H1 (cell line): ENCODE data around the gene A2ML1. TPM values are rescaled to one million over a fixed set of nuclear protein-coding genes. Genes with fewer than 3 reads are reported as not detected.

ENCODE experiments used
- CTCF ChIA-PET: fragments of 300-600 bp; sonication (Branson Sonifier 250); formaldehyde crosslinking; loops from one replicate; lab custom pipeline; 2021; ENCODE audit not compliant: partially characterized antibody; lab: Charles Lee
- POLR2A ChIA-PET: fragments of 300-600 bp; sonication (Branson Sonifier 250); formaldehyde crosslinking; loops from one replicate; lab custom pipeline; 2021; ENCODE audit warnings: inconsistent platforms; ENCODE audit not compliant: partially characterized antibody; lab: Charles Lee
- DNase-seq, 2 experiments: peaks; one replicate each; pipeline versions ENCODE4 v3.0.0 to v3.0.0-alpha.2; 2010 to 2022; ENCODE audit warnings: low spot score in 2 of 2, low read depth in 1 of 2, mixed read lengths in 1 of 2
- FAIRE-seq: peaks from 2 replicates; lab custom pipeline; 2011; peaks lifted over from hg19 to GRCh38; lab: Jason Lieb, UNC
- H2AFZ ChIP-seq: 2 replicates; pipeline ENCODE4 v1.8.1; 2012; ENCODE audit warnings: low read length, inconsistent platforms
- H2AK5ac ChIP-seq: 2 replicates; pipeline ENCODE4 v1.6.1; 2013; ENCODE audit warnings: low read depth, low read length
- H2BK120ac ChIP-seq: replicated peaks from 2 replicates; pipeline ENCODE3; 2013; ENCODE audit warnings: low read depth, low read length, inconsistent platforms
- H2BK12ac ChIP-seq: 2 replicates; pipeline ENCODE4 v1.6.1; 2013; ENCODE audit warnings: low read depth, low read length
- H2BK15ac ChIP-seq: 2 replicates; pipeline ENCODE4 v1.6.1; 2013; ENCODE audit warnings: low read length
- H2BK20ac ChIP-seq: 2 replicates; pipeline ENCODE4 v1.6.1; 2013; ENCODE audit warnings: low read length
- H2BK5ac ChIP-seq: 2 replicates; pipeline ENCODE4 v1.6.1; 2013; ENCODE audit warnings: low read depth, low read length
- H3K14ac ChIP-seq: 2 replicates; pipeline ENCODE4 v1.6.1; 2013; ENCODE audit warnings: inconsistent platforms; ENCODE audit not compliant: insufficient read length
- H3K18ac ChIP-seq: 2 replicates; pipeline ENCODE4 v1.6.1; 2013; ENCODE audit warnings: low read length; ENCODE audit errors: extremely low read depth
- H3K23ac ChIP-seq: 2 replicates; pipeline ENCODE4 v1.6.1; 2013; ENCODE audit warnings: inconsistent platforms; ENCODE audit not compliant: insufficient read length
- H3K23me2 ChIP-seq: 2 replicates; pipeline ENCODE4 v1.6.1; 2013; ENCODE audit warnings: low read depth, low read length
- H3K27ac ChIP-seq: 2 replicates; pipeline ENCODE4 v1.6.1; 2011; ENCODE audit warnings: low read depth, low read length, inconsistent platforms
- H3K27me3 ChIP-seq, 4 experiments: replicated peaks in 1 of 4; 1 replicate in 1 of 4; 2 replicates in 3 of 4; pipeline versions ENCODE4 v1.6.1 to v1.8.1; 2011 to 2013; ENCODE audit warnings: low read length in 3 of 4, mild to moderate bottlenecking in 3 of 4, inconsistent platforms in 2 of 4, mixed read lengths in 2 of 4, moderate library complexity in 1 of 4; ENCODE audit not compliant: control insufficient read depth in 3 of 4, insufficient read depth in 3 of 4; ENCODE audit errors: extremely low read depth in 1 of 4
- H3K36me3 ChIP-seq, 4 experiments: 2 replicates each; pipeline versions ENCODE4 v1.6.1 to v1.8.1; 2011 to 2013; ENCODE audit warnings: mild to moderate bottlenecking in 4 of 4, low read length in 3 of 4, moderate library complexity in 2 of 4, control low read depth in 1 of 4, inconsistent platforms in 1 of 4; ENCODE audit not compliant: insufficient read depth in 4 of 4, control insufficient read depth in 2 of 4
- H3K4ac ChIP-seq: replicated peaks from 2 replicates; pipeline ENCODE3; 2013; ENCODE audit warnings: low read length, low read depth, mixed read lengths, inconsistent platforms; ENCODE audit not compliant: insufficient read length
- H3K4me1 ChIP-seq, 4 experiments: replicated peaks in 1 of 4; 1 replicate in 1 of 4; 2 replicates in 3 of 4; pipeline versions ENCODE4 v1.6.1 to v1.8.1; 2011 to 2013; ENCODE audit warnings: low read length in 3 of 4, inconsistent platforms in 2 of 4, mixed read lengths in 1 of 4; ENCODE audit not compliant: insufficient read depth in 4 of 4, control insufficient read depth in 3 of 4
- H3K4me2 ChIP-seq, 2 experiments: 2 replicates each; pipeline versions ENCODE4 v1.6.1 to v1.8.1; 2011 to 2013; ENCODE audit warnings: low read depth in 2 of 2, low read length in 2 of 2, control low read depth in 1 of 2, inconsistent platforms in 1 of 2, mild to moderate bottlenecking in 1 of 2; ENCODE audit not compliant: insufficient read depth in 1 of 2
- H3K4me3 ChIP-seq, 4 experiments: fragments of 200-600, 300-600 bp in 1 of 4; sonication (generic), shearing (Covaris generic), sonication (Bioruptor Twin) in 1 of 4; 2 replicates each; pipeline versions ENCODE4 v1.5.1 to v1.8.1; 2011 to 2016; ENCODE audit warnings: low read length in 4 of 4, low read depth in 3 of 4, control low read depth in 2 of 4, inconsistent platforms in 2 of 4, mild to moderate bottlenecking in 2 of 4, mixed read lengths in 1 of 4, moderate library complexity in 1 of 4; ENCODE audit not compliant: insufficient read depth in 2 of 4; ENCODE audit errors: extremely low read depth in 1 of 4
- H3K56ac ChIP-seq: replicated peaks from 2 replicates; pipeline ENCODE3; 2013; ENCODE audit warnings: low read depth, mild to moderate bottlenecking, mixed read lengths, low read length, inconsistent platforms; ENCODE audit not compliant: insufficient read length
- H3K79me1 ChIP-seq: 2 replicates; pipeline ENCODE4 v1.6.1; 2013; ENCODE audit warnings: low read depth, low read length, control low read depth
- H3K79me2 ChIP-seq, 2 experiments: 2 replicates each; pipeline versions ENCODE4 v1.6.1 to v1.8.1; 2012 to 2013; ENCODE audit warnings: low read length in 2 of 2, mild to moderate bottlenecking in 2 of 2, inconsistent platforms in 1 of 2; ENCODE audit not compliant: insufficient read depth in 2 of 2, control insufficient read depth in 1 of 2
- H3K9ac ChIP-seq, 4 experiments: replicated peaks in 1 of 4; 1 replicate in 1 of 4; 2 replicates in 3 of 4; pipeline versions ENCODE4 v1.6.1 to v1.8.1; 2011 to 2013; ENCODE audit warnings: low read depth in 3 of 4, low read length in 3 of 4, control low read depth in 2 of 4, mild to moderate bottlenecking in 2 of 4, moderate library complexity in 2 of 4, inconsistent platforms in 1 of 4; ENCODE audit errors: extremely low read depth in 1 of 4
- H3K9me3 ChIP-seq, 2 experiments: 2 replicates each; pipeline versions ENCODE4 v1.6.1 to v1.8.1; 2012 to 2013; ENCODE audit warnings: mild to moderate bottlenecking in 2 of 2, moderate library complexity in 2 of 2, control low read depth in 1 of 2, inconsistent platforms in 1 of 2, low read depth in 1 of 2, low read length in 1 of 2, mixed read lengths in 1 of 2; ENCODE audit not compliant: insufficient read depth in 2 of 2
- H4K20me1 ChIP-seq, 2 experiments: replicated peaks in 1 of 2; 2 replicates each; pipeline versions ENCODE3 to v1.8.1; 2011 to 2013; ENCODE audit warnings: inconsistent platforms in 2 of 2, low read length in 2 of 2, mild to moderate bottlenecking in 1 of 2; ENCODE audit not compliant: insufficient read depth in 2 of 2, control insufficient read depth in 1 of 2
- H4K5ac ChIP-seq: 2 replicates; pipeline ENCODE4 v1.6.1; 2013; ENCODE audit warnings: low read length, low read depth, mixed read lengths, inconsistent platforms; ENCODE audit not compliant: insufficient read length
- H4K8ac ChIP-seq: 2 replicates; pipeline ENCODE4 v1.8.0; 2013; ENCODE audit warnings: mild to moderate bottlenecking, moderate library complexity, low read length, inconsistent platforms; ENCODE audit not compliant: insufficient read depth; ENCODE audit errors: extremely low read depth
- H4K91ac ChIP-seq: replicated peaks from 2 replicates; pipeline ENCODE3; 2013; ENCODE audit warnings: low read length, mixed read lengths, inconsistent platforms; ENCODE audit not compliant: insufficient read length
- ASH2L ChIP-seq: fragments of 200-600, 300-600 bp; sonication (generic); IDR thresholded peaks from one replicate; pipeline ENCODE4 v1.7.1; 2017; ENCODE audit warnings: low read length
- CBX8 ChIP-seq: fragments of 300-800, 300-1000 bp; sonication (generic); IDR thresholded peaks from 2 replicates; pipeline ENCODE4 v1.7.1; 2016; ENCODE audit warnings: low read depth, low read length, borderline replicate concordance
- EGR1 ChIP-seq: IDR thresholded peaks from 2 replicates; pipeline ENCODE4 v1.6.1; 2011; ENCODE audit warnings: low read depth, low read length, borderline replicate concordance
- EZH2 ChIP-seq: fragments of 200-600 bp; sonication (generic); IDR thresholded peaks from 2 replicates; pipeline ENCODE4 v1.7.1; 2012; ENCODE audit warnings: low read depth, mild to moderate bottlenecking, moderate library complexity, low read length, inconsistent platforms; ENCODE audit not compliant: severe bottlenecking
- JUN ChIP-seq: IDR thresholded peaks from 2 replicates; pipeline ENCODE4 v1.6.1; 2011; ENCODE audit warnings: low read depth, mild to moderate bottlenecking, improper control_type of control experiment, low read length
- MAFK ChIP-seq: IDR thresholded peaks from 2 replicates; pipeline ENCODE4 v1.6.1; 2012; ENCODE audit warnings: low read depth, mild to moderate bottlenecking, improper control_type of control experiment, low read length
- POLR2A ChIP-seq, 2 experiments: IDR thresholded peaks; 1 replicate in 1 of 2; 2 replicates in 1 of 2; pipeline ENCODE4 v1.6.1; 2011; ENCODE audit warnings: low read depth in 2 of 2, low read length in 2 of 2, mild to moderate bottlenecking in 2 of 2; ENCODE audit errors: control extremely low read depth in 1 of 2
- POLR2AphosphoS5 ChIP-seq: IDR thresholded peaks from 2 replicates; pipeline ENCODE4 v1.6.1; 2011; ENCODE audit warnings: low read depth, low read length
- SIRT6 ChIP-seq: IDR thresholded peaks from one replicate; pipeline ENCODE4 v1.7.1; 2012; ENCODE audit warnings: low read length, inconsistent platforms
- SP1 ChIP-seq: IDR thresholded peaks from 2 replicates; pipeline ENCODE4 v1.6.1; 2011; ENCODE audit warnings: low read depth, low read length
- SP2 ChIP-seq: IDR thresholded peaks from 2 replicates; pipeline ENCODE4 v1.6.1; 2012; ENCODE audit warnings: mild to moderate bottlenecking, low read length, inconsistent platforms
- SUZ12 ChIP-seq: fragments of 200-600 bp; sonication (generic); IDR thresholded peaks from 2 replicates; pipeline ENCODE4 v1.6.1; 2012; ENCODE audit warnings: mild to moderate bottlenecking, inconsistent platforms, low read length, moderate library complexity, mixed read lengths
- TAF1 ChIP-seq: IDR thresholded peaks from 2 replicates; pipeline ENCODE4 v1.6.1; 2011; ENCODE audit warnings: mild to moderate bottlenecking, low read depth, low read length
- YY1 ChIP-seq: IDR thresholded peaks from 2 replicates; pipeline ENCODE4 v1.6.1; 2011; ENCODE audit warnings: low read depth, mild to moderate bottlenecking, low read length
- WGBS, 2 experiments: shearing (Covaris generic) in 1 of 2; methylation state at CpG; one replicate each; pipeline versions ENCODE4 v1.1.6 to v1.1.7; 2013 to 2015; ENCODE audit warnings: low lambda C conversion rate in 2 of 2, mixed read lengths in 2 of 2, inconsistent platforms in 1 of 2, low coverage in 1 of 2, missing lambda C conversion rate in 1 of 2; ENCODE audit not compliant: insufficient replicate concordance in 2 of 2, insufficient coverage in 1 of 2, insufficient read length in 1 of 2; ENCODE audit errors: extremely low coverage in 1 of 2, missing lambda C conversion rate in 1 of 2; 5-methylcytosine and 5-hydroxymethylcytosine counted together
- polyA plus RNA-seq, 7 experiments: library from polyadenylated mRNA; depleted of rRNA in 3 of 7; stranded (reverse) in 5 of 7; unstranded in 2 of 7; fragments of >200 nt in 5 of 7; fragments of 200-250 nt in 2 of 7; gene quantifications; 1 replicate in 5 of 7; 2 replicates in 1 of 7; 4 replicates in 1 of 7; pipeline versions ENCODE4 v1.2.1 to v1.2.3, GENCODE V29; 2011 to 2013; ENCODE audit warnings: missing spikeins in 2 of 7, mixed read lengths in 2 of 7
- total RNA-seq: library from RNA; stranded (reverse); fragmentation: NEBNext Ultra II Directional; extraction: Animal tissue kit (Norgen Biotek cat#: 25700); gene quantifications from 2 replicates; pipeline ENCODE4 v1.2.1, GENCODE V29; 2021
- TF ChIP-seq, protein P1 (sequence below): IDR thresholded peaks from 2 replicates; pipeline ENCODE4 v1.6.1; 2012; ENCODE audit warnings: inconsistent platforms

A2ML1 gene
- total and polyA plus RNA-seq, 2 of the 8 experiments (the other 6 are each of a cell fraction or from before 2014, with no cell fraction given): 10.2 to 10.3 TPM

DNA sequence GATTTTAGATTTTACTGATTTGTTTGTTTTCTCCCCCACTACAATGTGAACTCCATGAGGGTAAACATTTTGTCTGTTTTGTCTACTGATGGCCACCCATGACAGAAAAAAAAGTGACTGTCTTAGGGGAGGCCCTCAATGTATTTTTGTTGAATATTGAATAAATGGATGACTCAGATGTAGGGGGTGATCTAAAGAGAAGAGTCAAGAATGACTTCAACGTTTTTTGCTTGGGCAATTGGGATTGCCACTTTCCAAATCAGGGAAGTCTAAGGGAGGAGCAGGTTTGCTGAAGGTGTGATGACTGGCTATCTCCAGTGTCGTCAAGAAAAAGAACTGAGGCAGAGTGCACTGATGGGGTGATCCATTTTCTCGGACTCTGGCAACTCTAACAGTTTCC lies 81.2 kb downstream of the A2ML1 start:
- no peak overlapping the region for H4K5ac ChIP-seq
- H2BK5ac ChIP-seq: peak overlapping the region; percentile 19; the same call in 1 of the 2 replicates
- 78% methylated on average over 3 of the region's 3 CpGs; no CpG with 5 or more reads in 1 of the 2 experiments for WGBS, 2 experiments
- peak overlapping the region; percentile 7 for H2BK120ac ChIP-seq
- H3K27ac ChIP-seq: no peak overlapping the region
- no peak overlapping the region for H2AK5ac ChIP-seq
- DNase-seq (no peak), FAIRE-seq (no peak)
- H3K4me1 ChIP-seq: peaks cover 4 to 18% (median 10%) of the 10 kb centered on the region in 4 experiments; a peak in 5 of 7 replicates
- H3K36me3 ChIP-seq: no peaks in the 10 kb centered on the region; a peak in 1 of 8 replicates
- no peaks in the 10 kb centered on the region for H3K79me1 ChIP-seq
- peak overlapping the region; percentile 44; the same call in 1 of the 2 replicates for H2BK12ac ChIP-seq
- no peak overlapping the region for H3K4me3 ChIP-seq
- peak overlapping the region; percentile 68 for H2BK20ac ChIP-seq
- peak overlapping the region; percentile 39 for H3K18ac ChIP-seq
- no peak overlapping the region for H3K14ac ChIP-seq
- no peak overlapping the region for H2AFZ ChIP-seq
- no peak overlapping the region for H3K4me2 ChIP-seq
- H4K20me1 ChIP-seq: no peaks in the 10 kb centered on the region
- ChIA-PET POLR2A (interaction anchor here (0.9 to 1.4 kb wide), 2 partner anchors 9 to 108 kb away, joined by 3 to 4 read pairs; no protein-coding TSS in a partner anchor), CTCF (interaction anchor here (2.8 kb wide), 1 partner anchor 13 kb away, joined by 12 read pairs; no protein-coding TSS in a partner anchor)
- H3K79me2 ChIP-seq: no peaks in the 10 kb centered on the region
- H3K9me3 ChIP-seq: peaks cover 2 to 6% of the 10 kb centered on the region in 2 experiments; a peak in 1 of 4 replicates
- H4K91ac ChIP-seq: no peak overlapping the region
- no peaks in the 10 kb centered on the region; the same call in 1 of the 2 replicates for H3K23me2 ChIP-seq
- no peak overlapping the region for H3K9ac ChIP-seq
- no peak overlapping the region for H3K56ac ChIP-seq
- H3K27me3 ChIP-seq: no peaks in the 10 kb centered on the region
- no peak overlapping the region for H3K4ac ChIP-seq
- no peak overlapping the region for H4K8ac ChIP-seq
- no peak overlapping the region for H3K23ac ChIP-seq
- no peak overlapping the region for H2BK15ac ChIP-seq
- TF ChIP-seq ASH2L (no peak), SP2 (no peak), MAFK (no peak), JUN (no peak), EGR1 (no peak), SIRT6 (no peak), POLR2AphosphoS5 (no peak), POLR2A (IDR thresholded peaks at IDR 0.05; ENCODE audit: control extremely low read depth in 1 of 2, low read depth in 2 of 2, low read length in 2 of 2) (no peak), EZH2 (no peak), YY1 (no peak), SP1 (no peak), SUZ12 (no peak), CBX8 (no peak), TAF1 (no peak)
- TF ChIP-seq, protein P1, sequence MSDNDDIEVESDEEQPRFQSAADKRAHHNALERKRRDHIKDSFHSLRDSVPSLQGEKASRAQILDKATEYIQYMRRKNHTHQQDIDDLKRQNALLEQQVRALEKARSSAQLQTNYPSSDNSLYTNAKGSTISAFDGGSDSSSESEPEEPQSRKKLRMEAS: no peak
